ENCODE measurements around the gene AMBP.
A peak's percentile ranks its signal among the peaks of the same experiment; 100 is the strongest.

AMBP gene

GRCh38 chr9:114097613-114098020, 19.5 kb upstream of the AMBP start:
- Histone ChIP-seq H3K9me3 (ENCODE audit: insufficient read depth, low read depth, low read length) (no peaks in the 10 kb centered on the region), H3K79me2 (ENCODE audit: insufficient read depth, low read length) (no peaks in the 10 kb centered on the region), H3K4me3 (ENCODE audit: low read length, poor library complexity, severe bottlenecking) (no peak overlapping the region), H2AFZ (ENCODE audit: low read length) (no peak overlapping the region), H3K9me2 (replicated peaks; ENCODE audit: low read depth, low read length) (no peaks in the 10 kb centered on the region), H3K4me2 (ENCODE audit: low read depth, low read length, poor library complexity, severe bottlenecking) (no peak overlapping the region), H3K36me3 (ENCODE audit: insufficient read depth, low read length) (no peaks in the 10 kb centered on the region), H3K4me1 (ENCODE audit: insufficient read depth, low read length, poor library complexity, severe bottlenecking) (no peaks in the 10 kb centered on the region), H4K20me1 (ENCODE audit: insufficient read depth, low read length, poor library complexity, severe bottlenecking) (no peaks in the 10 kb centered on the region), H3K27me3 (ENCODE audit: insufficient read depth, low read length, poor library complexity, severe bottlenecking) (no peaks in the 10 kb centered on the region), H3F3A (ENCODE audit: low read depth) (no peaks in the 10 kb centered on the region), H3K9ac (ENCODE audit: low read depth, low read length, poor library complexity, severe bottlenecking) (no peak overlapping the region)
- TF ChIP-seq EZH2phosphoT487 (IDR thresholded peaks at IDR 0.05; ENCODE audit: borderline replicate concordance), result no peak
- TF ChIP-seq, protein P1, sequence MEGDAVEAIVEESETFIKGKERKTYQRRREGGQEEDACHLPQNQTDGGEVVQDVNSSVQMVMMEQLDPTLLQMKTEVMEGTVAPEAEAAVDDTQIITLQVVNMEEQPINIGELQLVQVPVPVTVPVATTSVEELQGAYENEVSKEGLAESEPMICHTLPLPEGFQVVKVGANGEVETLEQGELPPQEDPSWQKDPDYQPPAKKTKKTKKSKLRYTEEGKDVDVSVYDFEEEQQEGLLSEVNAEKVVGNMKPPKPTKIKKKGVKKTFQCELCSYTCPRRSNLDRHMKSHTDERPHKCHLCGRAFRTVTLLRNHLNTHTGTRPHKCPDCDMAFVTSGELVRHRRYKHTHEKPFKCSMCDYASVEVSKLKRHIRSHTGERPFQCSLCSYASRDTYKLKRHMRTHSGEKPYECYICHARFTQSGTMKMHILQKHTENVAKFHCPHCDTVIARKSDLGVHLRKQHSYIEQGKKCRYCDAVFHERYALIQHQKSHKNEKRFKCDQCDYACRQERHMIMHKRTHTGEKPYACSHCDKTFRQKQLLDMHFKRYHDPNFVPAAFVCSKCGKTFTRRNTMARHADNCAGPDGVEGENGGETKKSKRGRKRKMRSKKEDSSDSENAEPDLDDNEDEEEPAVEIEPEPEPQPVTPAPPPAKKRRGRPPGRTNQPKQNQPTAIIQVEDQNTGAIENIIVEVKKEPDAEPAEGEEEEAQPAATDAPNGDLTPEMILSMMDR (conservative IDR thresholded peaks at IDR 0.05; ENCODE audit: low read length), result no peak

DNA sequence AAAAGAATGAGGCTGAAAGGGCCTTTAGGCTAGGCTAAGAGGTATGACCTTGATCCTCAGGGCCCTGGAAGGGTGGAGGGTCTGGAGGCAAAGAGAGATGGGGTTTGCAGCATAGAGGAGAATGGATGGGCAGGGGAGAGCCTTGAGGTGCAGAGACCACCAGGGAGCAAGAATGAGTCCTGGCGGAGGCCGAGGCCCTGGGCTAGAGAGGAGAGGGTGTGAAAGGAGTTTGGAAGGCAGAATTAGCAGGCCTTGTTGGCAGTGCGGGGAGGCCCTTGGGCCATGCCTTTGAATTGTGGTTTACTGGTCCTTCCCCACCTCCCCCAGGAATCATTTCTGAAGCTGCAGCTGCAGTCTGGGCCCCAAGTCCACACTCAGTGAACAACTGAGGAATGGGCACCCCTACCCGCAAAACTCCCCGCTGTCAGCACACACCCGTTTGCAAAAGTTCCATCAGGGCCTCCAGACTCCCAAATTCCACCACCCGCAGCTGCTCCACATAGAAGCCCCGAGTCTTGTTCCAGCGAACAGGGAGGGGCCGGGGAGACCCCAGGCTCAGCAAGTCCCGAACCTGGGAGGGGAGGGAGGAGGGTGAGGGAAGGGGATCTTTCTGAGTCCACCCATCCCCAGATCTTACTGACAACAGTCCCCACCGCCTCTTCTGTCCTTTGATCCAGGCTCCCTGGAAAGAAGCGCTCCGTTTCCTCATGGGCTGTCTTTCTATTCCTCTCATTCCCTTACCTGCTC, 18.9 kb upstream of the AMBP start:
- H3K4me2 ChIP-seq (ENCODE audit: low read depth, low read length, poor library complexity, severe bottlenecking), result no peak overlapping the region
- H3K4me1 ChIP-seq (ENCODE audit: insufficient read depth, low read length, poor library complexity, severe bottlenecking), result no peaks in the 10 kb centered on the region
- no peaks in the 10 kb centered on the region for H3K9me3 ChIP-seq (ENCODE audit: insufficient read depth, low read depth, low read length)
- no peaks in the 10 kb centered on the region for H3K27me3 ChIP-seq (ENCODE audit: insufficient read depth, low read length, poor library complexity, severe bottlenecking)
- H2AFZ ChIP-seq (ENCODE audit: low read length), result no peak overlapping the region
- H3K36me3 ChIP-seq (ENCODE audit: insufficient read depth, low read length), result no peaks in the 10 kb centered on the region
- no peak overlapping the region for H3K4me3 ChIP-seq (ENCODE audit: low read length, poor library complexity, severe bottlenecking)
- H3K79me2 ChIP-seq (ENCODE audit: insufficient read depth, low read length), result no peaks in the 10 kb centered on the region
- H3K9ac ChIP-seq (ENCODE audit: low read depth, low read length, poor library complexity, severe bottlenecking), result no peak overlapping the region
- TF ChIP-seq, protein P1 (conservative IDR thresholded peaks at IDR 0.05; ENCODE audit: low read length), result no peak
- no peak for TF ChIP-seq EZH2phosphoT487 (IDR thresholded peaks at IDR 0.05; ENCODE audit: borderline replicate concordance)
- H3K9me2 ChIP-seq (replicated peaks; ENCODE audit: low read depth, low read length), result no peaks in the 10 kb centered on the region
- no peaks in the 10 kb centered on the region for H4K20me1 ChIP-seq (ENCODE audit: insufficient read depth, low read length, poor library complexity, severe bottlenecking)
- no peaks in the 10 kb centered on the region for H3F3A ChIP-seq (ENCODE audit: low read depth)

GRCh38 chr9:114096041-114096511, 18.0 kb upstream of the AMBP start:
- Histone ChIP-seq H3K27me3 (ENCODE audit: insufficient read depth, low read length, poor library complexity, severe bottlenecking) (no peaks in the 10 kb centered on the region), H3K9me3 (ENCODE audit: insufficient read depth, low read depth, low read length) (no peaks in the 10 kb centered on the region), H3K4me3 (ENCODE audit: low read length, poor library complexity, severe bottlenecking) (no peak overlapping the region), H2AFZ (ENCODE audit: low read length) (no peak overlapping the region), H3K79me2 (ENCODE audit: insufficient read depth, low read length) (no peaks in the 10 kb centered on the region), H3F3A (ENCODE audit: low read depth) (no peaks in the 10 kb centered on the region), H3K4me2 (ENCODE audit: low read depth, low read length, poor library complexity, severe bottlenecking) (no peak overlapping the region), H4K20me1 (ENCODE audit: insufficient read depth, low read length, poor library complexity, severe bottlenecking) (no peaks in the 10 kb centered on the region), H3K36me3 (ENCODE audit: insufficient read depth, low read length) (no peaks in the 10 kb centered on the region), H3K4me1 (ENCODE audit: insufficient read depth, low read length, poor library complexity, severe bottlenecking) (no peaks in the 10 kb centered on the region), H3K9ac (ENCODE audit: low read depth, low read length, poor library complexity, severe bottlenecking) (no peak overlapping the region), H3K9me2 (replicated peaks; ENCODE audit: low read depth, low read length) (no peaks in the 10 kb centered on the region)
- TF ChIP-seq, protein P1 (conservative IDR thresholded peaks at IDR 0.05; ENCODE audit: low read length), result peak; percentile 27; the same call in 1 of the 2 replicates
- TF ChIP-seq EZH2phosphoT487 (IDR thresholded peaks at IDR 0.05; ENCODE audit: borderline replicate concordance), result no peak
